NCI-H345 (cell line): ENCODE data around the gene IGSF9.

Experiments used
- DNase-seq: peaks from one replicate; lab custom pipeline; 2025; lab: John Stamatoyannopoulos, UW

IGSF9 gene

GRCh38 chr1:159974350-159974965 lies 29.0 kb upstream of the IGSF9 start:
- no peak for DNase-seq

- no peak for DNase-seq
Measured at GRCh38 chr1:159973350-159973940, 28.0 kb upstream of the IGSF9 start.

- DNase-seq: no peak
Measured at GRCh38 chr1:159972443-159973205, 27.2 kb upstream of the IGSF9 start.

- DNase-seq: no peak
Measured at GRCh38 chr1:159970932-159971342, 25.5 kb upstream of the IGSF9 start.

- DNase-seq: no peak
Measured at GRCh38 chr1:159968901-159969300, 23.5 kb upstream of the IGSF9 start.

- no peak for DNase-seq
Measured at GRCh38 chr1:159965263-159965662, 19.9 kb upstream of the IGSF9 start.

- no peak for DNase-seq
Measured at GRCh38 chr1:159964144-159964543, 18.7 kb upstream of the IGSF9 start.

- no peak for DNase-seq
Measured at GRCh38 chr1:159962176-159962575, 16.8 kb upstream of the IGSF9 start.

- no peak for DNase-seq
Measured at GRCh38 chr1:159961636-159962035, 16.2 kb upstream of the IGSF9 start.

GRCh38 chr1:159960721-159961381 lies 15.4 kb upstream of the IGSF9 start:
- DNase-seq: no peak

- no peak for DNase-seq
Measured at GRCh38 chr1:159959451-159959850, 14.0 kb upstream of the IGSF9 start.

GRCh38 chr1:159958719-159959380 lies 13.4 kb upstream of the IGSF9 start:
- no peak for DNase-seq

- peak; percentile 53 for DNase-seq
Measured at GRCh38 chr1:159957824-159958268, 12.4 kb upstream of the IGSF9 start.

GRCh38 chr1:159955456-159955855 lies 10.0 kb upstream of the IGSF9 start:
- no peak for DNase-seq

- no peak for DNase-seq
Measured at GRCh38 chr1:159953536-159954515, 8.4 kb upstream of the IGSF9 start, which contains the start of gene SLAMF9. Gene SLAMF9, minus strand, starts transcription at chr1:159954237. Its CDS starts 100 bp downstream, at chr1:159954137.

GRCh38 chr1:159952932-159953331 lies 7.5 kb upstream of the IGSF9 start:
- no peak for DNase-seq

- no peak for DNase-seq
Measured at GRCh38 chr1:159951551-159951950, 6.1 kb upstream of the IGSF9 start.

GRCh38 chr1:159951016-159951415 lies 5.6 kb upstream of the IGSF9 start:
- no peak for DNase-seq

GRCh38 chr1:159949981-159950381 lies 4.6 kb upstream of the IGSF9 start:
- DNase-seq: no peak

- no peak for DNase-seq
Measured at GRCh38 chr1:159949123-159949522, 3.7 kb upstream of the IGSF9 start.

GRCh38 chr1:159947942-159948341 lies 2.5 kb upstream of the IGSF9 start:
- no peak for DNase-seq
